Left hindlimb (tissue), 1 donor: ENCODE measurements around the gene SNPH.
A peak's percentile ranks its signal among the peaks of the same experiment; 100 is the strongest.

Experiments
- DNase-seq: peaks from one replicate; pipeline ENCODE4 v3.0.0-alpha.2; 2018

Gene SNPH

DNA sequence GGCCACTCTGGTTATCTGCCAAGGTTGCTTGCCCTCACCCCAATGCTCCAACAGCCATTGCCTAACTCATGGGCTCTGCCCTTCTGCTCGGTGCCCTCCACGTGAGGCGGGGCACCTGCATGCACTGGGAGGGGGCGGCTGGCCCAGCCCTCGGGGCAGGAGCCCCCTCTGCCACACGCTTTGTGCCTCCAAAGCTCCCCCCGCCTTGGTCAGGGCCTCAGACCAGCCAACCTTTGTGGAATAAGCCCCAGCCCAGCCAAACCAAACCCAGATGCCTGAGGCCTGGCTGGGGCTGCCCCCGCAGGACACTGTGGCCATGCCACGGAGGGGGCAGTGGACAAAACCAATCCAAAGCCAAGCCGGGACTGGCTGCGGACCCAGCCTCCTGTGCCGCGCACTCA, 41.5 kb downstream of the SNPH start:
- DNase-seq = peak; percentile 23

DNA sequence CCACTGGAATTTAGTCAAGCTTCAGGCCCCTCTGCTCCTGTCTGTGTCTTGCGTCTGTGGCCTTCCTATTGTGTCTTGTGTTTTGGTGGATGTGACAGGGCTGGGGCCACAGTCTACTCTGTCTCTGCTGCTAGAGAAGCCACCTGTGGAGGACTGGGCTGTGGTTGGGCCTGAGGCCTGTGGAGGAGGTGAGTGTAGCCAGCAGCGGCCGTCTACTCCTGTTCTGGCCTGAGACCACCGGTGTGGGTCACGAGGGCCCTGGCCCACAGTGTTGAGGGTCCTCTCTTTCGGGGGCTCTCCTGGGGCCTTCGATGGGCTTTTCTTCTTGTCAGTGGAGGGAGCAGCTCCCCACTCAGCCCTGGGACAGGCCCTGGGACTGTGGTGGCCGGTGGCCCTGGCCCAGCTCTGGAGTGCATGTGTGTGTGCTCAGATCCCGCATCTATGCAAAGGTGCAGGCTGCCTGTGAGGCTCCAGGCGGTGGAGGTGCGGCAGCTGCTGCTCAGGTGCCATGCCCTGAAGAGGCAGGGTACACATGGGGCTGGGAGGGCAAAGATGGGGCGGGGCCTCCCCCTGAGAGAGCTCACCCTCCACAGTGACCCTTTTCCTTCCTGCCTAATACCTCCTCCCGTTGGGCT, 42.1 kb downstream of the SNPH start:
- no peak for DNase-seq

DNA sequence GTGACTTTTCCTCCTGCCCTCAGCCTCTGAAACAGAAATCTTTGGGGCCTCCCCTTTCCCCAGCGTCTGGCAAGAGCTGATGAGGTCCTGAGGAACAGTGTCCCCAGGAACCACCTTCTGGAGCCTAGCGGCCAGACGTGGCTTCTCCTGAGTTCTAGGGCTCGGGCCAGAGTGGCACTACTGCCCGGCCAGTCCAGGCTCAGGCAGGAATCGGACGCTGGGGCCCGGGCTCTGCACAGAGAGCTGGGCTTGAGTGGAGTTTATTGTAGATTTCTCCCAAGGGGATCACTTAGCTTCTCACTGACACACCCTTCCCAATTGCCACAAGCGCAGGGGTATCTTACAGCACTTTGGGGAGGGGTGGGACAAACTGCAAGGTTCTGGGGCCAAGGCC, 42.6 kb downstream of the SNPH start:
- DNase-seq = peak; percentile 23

DNA sequence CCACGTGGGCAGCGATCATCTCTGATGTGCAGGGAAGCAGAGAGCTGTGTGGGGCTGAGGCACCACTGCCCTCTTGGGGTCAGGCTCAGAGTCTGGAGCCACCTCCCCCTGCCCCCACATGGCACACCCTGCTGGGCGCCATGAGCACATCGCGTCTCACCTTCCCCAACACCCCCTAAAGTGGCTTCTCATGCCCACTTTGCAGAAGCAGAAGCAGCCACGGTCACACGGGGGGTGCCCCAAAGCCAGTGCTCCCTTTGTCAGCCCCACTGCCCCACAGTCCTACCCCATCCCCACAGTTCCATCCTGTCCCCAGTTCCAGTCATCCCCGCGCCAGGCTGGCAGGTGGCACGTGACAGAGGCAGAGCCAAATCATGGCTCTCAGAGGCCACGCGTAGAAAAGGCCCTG, 43.3 kb downstream of the SNPH start:
- peak; percentile 9 for DNase-seq

DNA sequence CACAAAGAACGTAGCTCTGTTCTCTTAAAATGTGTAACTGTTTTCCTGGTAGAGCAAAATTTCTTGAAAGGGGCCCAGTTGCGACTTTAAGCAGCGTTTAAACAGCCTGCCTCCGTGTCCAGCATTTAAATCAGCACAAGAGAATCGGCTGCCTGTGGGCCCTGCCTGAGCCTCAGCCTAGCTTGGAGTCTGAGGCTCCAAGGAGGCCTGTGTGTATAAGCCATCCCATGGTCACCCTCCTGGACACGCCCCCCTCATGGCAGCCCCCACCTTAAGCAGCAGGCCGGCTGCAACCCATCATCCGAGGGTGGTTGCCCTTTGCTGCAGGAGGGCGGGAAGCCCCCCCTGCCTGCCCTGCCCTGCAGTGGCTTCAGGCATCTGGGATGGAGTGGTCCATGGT, 44.0 kb downstream of the SNPH start:
- peak; percentile 25 for DNase-seq

DNA sequence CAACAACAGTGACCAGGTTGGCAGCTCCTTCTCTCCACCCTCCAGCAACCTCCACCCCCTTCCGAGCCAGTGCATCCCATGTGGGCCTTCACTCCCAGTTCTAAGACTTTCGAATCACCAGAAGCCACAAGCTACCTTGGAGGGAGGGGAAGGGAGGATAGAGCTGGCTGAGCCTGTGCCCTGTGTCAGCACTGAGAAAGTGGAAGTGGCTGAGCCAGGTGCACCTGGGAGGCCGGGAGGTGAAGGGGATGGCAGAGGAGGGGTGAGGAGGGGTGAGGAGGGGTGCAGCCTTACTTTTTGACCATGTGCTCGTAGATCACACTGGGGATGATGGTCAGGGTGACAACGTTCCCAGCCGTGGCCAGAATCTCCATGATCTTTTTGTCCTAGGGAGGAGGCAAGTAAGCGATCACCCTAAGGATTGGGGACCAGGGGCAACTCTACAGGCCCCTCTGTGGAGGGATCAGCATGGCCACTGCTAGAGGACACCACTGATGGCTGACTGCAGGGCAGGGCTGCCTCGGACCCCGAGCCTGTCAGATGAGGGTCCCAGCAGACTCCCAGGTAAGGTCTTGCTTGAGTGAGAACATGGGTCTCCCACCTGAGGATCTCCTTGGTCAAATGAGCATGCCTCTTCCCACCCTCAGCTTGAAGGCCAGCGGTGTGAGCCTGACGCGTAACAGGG, 44.6 kb downstream of the SNPH start:
- DNase-seq = peak; percentile 17

DNA sequence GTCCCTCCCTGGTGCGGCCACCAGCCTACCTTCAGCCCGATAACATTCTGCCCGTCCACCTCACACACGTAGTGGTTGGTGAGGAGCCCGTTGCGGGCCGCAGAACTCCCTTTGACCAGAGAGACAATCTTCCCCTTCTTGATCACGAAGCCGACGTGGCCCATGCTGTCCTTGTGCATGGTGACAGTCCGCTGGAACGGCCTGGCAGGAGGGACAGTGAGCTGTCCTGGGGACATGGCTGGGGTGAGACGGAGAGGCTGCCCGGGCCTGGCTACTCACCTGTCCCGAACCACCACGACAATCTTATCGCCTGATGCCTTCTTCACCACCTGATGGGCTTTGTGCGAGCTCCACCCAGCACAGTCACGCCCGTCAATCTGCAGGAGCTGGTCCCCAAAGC, 46.2 kb downstream of the SNPH start:
- DNase-seq = peak; percentile 13

DNA sequence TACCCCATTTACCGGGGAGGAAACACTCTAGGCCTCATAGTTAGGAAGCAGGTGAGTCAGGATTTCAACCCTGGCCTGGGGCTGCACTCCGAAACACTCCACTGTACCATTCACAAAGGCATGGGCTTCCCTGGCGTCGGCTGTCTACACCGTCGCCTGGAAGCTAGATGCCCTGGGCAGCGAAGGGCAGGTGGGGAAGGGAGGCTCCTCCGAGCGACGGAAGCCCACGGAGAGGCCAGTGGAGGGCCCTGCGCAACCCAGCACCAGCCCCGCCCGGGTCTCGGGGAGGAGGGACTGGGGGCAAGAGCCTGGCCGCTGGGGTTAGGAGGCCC, 46.8 kb downstream of the SNPH start:
- DNase-seq = peak; percentile 17

DNA sequence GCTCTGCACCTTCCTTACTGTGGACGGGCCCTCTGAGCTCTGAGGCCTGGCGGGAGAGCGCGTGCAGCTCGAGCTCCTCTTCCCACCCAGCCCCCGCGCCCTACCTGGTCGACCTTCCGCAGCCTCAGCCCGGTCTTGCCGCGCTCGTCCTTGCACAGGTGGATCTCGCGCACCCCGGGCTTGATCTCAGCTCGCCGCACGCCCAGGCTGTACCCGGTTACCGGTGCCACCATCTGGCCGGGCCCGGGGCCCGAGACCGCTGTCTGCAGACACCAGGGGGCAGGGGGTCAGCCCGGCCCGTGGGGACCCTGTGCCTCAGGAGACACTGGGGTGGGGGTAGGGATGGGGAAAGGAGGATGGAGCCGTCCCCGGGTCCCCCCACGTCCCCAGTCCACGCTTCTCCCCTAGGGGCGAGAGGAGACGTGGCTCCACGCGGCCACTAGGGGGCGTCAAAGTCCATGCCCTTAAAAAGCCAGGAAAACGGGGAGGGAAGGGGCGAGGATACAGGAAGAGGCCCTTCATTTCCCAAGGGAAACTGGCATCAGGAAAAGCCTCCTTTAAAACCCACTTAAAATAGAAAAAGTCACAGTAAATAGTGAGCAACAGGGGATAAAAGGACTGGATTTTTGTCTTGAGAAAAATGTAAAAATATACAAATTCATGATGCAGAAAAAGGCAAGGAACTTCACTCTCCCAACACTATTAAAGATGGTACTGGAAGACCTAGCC, 47.3 kb downstream of the SNPH start:
- peak; percentile 74 for DNase-seq

DNA sequence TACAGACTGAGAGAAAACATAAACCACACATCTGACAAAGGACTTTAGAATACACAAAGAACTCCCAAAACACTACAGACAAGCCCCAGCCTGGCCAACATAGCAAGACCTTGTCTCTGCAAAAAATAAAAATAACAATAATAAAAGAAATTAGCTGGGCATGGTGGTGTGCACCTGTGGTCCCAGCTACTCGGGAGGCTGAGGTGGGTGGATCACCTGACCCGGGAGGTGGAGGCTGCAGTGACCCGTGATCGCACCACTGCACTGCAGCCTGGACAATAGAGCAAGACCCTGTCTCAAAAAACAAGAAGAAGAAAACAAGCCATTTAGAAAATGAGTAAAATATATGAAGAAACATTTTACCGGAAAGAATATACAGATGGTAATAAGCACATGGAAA, 49.7 kb downstream of the SNPH start:
- no peak for DNase-seq

DNA sequence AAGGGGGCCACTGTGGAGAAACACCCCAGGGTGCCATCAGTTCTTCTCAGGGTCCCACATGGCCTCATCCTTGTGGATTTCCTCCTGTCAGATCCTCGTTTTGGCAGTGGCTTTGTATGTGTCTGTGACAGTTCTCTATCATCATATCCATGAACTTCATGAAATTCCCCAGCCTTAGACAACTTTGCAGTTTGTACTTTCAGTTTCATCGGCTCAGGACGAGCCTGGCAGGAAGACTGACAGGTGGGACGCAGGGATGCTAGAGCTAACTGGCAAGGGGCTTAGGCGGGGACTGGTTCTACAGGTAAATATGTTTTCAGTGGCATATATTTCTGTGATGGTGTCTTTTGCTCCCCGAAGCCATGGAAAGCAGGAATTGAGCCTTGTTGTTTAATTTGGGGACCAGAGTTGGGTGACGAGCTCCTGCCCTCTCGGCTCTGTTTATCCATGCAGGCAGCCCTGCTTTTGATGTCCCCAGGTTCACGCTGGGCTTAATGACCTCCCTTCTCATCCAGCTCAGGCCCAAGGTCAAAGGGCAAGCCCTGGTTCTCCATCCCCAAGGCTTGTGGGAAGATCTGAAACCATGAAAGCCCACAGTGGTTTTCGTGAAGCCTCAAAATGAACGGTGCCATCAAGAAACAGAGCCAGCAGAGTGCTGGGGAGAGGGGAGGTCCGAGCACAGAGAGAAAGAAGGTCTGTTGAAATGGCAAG, 51.6 kb downstream of the SNPH start:
- no peak for DNase-seq

DNA sequence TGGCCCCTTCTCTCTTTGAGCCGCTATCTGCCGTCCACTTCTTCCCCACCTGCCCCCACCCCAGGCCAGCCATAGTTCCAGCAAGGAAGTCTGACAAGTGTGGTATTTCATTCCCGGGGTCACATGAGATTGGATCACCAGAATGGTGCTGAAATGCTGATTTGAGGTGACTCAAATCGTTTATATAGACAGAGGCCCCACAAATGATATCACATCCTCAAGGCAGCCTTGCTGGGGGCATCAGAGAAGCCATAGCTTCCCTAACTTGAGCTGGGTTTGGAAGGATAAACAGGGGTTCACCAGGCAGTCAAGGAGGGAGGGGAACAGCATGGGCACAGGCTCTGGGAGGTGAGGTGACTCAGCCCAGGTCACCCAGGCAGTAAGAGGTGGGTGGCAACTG, 53.0 kb downstream of the SNPH start:
- DNase-seq = no peak

DNA sequence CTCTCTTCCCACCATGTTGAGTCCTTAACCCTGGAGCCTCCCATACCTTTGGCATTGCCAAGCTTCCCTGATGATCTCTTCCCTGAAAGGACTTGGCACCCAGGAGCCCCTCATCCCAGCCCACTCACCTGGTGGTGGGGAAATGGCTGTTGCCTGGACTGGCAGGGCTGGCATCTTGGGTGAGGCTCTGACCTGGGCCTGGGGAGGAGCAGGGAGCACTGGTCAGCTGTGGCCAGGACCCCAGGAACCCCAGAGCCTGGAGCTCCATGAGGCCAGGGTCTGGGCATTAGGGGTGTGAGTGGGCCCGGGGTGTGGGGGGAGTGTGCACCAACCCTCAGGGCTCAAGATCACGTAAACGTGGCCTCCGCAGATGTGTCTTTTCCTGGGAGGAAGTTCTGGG, 53.4 kb downstream of the SNPH start:
- peak; percentile 25 for DNase-seq

DNA sequence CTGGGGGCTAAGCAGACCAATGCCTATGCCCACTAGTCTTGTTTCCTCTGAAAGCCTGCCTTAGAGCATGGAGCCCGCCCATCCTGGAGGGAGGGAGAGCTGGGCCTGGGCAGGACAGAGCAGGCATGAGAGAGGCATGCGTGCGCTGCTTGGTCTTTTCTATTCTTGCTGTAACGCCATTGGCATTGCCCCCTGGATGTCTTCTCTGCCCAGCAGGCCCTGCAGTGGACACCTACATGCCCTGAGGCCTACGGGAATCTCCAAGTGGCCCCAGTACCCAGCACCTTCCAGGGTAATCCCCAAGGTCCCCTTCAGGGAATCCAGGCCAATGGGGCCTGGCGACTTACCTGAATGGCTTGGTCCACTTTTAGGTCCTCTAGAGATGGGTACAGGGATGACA, 53.9 kb downstream of the SNPH start:
- DNase-seq = peak; percentile 17

DNA sequence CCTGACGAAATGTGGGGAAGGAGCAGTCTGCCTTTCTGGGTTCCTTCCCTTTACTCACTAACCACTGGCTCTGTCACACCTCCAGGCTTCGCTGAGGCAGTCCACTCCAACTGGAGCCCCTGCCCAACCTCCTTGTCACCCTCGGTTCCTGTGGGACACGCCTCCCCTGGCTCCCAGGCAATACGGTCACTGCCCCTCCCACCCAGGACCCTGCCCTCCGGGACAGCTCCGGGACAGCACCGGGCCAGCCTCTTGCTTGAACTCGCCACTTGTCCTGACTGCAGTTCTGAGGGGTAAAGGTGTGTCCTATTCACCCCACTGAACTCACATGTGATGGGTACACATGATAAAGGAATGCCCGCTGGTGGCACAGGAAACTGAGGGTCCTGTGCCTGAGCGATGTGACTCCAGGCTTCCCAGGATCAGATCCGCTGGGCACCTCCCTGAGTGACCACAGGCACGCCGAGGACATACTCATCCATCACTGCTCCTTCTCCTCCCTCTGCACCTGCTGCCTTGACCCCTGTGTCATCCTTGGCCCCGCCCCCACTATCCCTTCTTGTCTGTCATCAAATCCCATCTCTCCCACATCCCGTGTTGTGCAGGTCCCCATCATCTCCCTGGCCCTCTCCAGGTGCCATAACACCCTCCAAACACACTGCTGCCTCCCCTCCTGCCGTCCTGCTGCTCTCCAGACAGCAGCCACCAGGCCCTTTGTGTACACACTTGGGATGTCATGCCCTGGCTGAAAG, 55.0 kb downstream of the SNPH start:
- DNase-seq = peak; percentile 22

DNA sequence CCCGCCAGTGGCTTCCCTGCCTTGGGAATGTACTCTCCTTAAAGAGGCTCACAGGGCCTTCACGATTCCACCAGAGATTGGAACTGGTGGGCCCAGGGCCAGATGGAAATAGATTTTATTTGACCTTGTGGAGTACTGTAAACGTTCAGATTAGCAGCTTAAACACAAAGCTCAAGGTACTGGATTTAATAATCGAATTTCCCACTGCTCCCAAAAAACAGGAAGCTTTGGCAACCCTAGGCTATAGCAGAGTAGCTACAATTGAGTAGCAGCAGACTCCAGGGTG, 55.5 kb downstream of the SNPH start:
- DNase-seq = no peak

DNA sequence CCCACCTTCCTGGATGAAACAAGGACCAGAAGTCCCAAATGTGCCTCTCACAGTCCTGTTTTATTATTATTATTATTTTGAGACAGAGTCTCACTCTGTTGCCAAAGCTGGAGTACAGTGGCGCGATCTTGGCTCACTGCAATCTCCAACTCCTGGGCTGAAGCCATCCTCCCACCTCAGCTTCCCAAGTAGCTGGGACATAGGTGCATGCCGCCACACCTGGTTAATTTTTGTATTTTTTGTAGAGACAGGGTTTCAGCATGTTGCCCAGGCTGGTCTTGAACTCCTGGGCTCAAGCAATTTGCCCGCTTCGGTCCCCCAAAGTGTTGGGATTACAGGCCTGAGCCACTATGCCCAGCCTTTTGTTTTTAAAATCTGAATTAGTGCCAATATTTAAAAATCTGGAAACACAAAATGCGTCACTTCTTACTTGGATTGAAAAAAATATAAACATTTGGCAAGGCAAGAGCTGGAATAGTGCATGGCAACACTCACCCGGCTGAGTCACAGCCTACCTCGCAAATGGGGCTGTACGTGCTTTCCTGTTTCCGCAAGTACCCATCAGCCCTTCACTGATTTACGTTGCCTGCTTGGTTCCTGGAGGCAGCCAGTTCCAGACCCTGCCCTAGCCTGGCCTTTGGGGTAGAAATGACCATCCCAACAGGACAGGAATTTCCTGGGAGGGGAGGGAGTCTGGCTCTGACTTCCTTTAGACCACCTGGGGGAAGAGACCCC, 56.6 kb downstream of the SNPH start:
- peak; percentile 44 for DNase-seq

DNA sequence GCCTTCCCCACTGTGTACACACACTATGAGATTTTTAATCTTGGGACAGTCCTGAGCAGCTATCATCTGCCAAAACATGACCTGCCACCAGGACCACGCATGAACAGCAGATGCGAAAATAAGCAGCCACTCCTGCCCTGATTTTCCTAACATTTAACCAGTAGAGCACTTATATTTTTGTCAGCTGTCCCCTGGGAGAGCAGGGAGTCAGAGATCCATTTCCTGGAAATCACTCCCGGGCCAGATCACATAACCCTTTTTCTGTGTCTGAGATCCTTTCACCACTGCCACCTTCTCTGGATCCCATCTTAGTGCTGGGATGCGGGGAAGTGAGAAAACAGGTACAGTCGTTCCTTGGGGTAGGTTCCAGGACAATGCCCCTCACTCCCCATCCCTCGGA, 57.2 kb downstream of the SNPH start:
- DNase-seq = no peak

DNA sequence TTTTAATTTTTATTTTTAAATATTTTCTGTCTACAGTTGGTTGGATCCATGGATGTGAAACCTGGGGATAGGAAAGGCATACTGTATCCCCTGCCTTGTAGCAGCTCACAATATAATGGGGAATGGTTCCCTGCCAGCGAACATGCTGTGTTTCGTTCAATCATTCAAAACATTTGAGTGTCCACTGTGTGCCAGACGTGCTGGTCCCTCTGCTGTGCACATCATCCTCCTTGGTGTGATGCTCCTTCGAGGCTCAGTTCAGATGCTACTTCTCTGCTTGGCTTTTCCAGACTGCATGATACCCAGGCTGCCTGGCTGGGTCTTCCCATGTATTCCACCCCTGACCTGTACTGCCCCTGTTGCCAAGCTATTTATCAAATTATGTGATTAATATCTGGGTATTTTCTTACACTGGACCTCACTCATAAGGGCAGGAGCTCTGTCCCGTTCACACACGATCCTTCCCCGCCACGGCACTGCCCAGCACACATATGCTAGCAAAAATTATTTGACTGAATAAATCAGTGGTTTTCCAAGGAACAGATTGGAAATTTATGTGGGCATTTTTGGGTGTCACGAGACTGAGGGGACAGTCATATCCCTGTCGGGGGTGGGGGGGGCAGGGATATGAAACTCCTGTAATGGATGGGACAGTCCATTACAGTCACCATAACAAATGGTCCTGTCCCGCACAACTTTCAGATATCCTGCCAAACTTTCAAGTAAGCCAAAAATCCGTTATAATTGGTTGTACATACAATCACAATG, 57.9 kb downstream of the SNPH start:
- peak; percentile 27 for DNase-seq

DNA sequence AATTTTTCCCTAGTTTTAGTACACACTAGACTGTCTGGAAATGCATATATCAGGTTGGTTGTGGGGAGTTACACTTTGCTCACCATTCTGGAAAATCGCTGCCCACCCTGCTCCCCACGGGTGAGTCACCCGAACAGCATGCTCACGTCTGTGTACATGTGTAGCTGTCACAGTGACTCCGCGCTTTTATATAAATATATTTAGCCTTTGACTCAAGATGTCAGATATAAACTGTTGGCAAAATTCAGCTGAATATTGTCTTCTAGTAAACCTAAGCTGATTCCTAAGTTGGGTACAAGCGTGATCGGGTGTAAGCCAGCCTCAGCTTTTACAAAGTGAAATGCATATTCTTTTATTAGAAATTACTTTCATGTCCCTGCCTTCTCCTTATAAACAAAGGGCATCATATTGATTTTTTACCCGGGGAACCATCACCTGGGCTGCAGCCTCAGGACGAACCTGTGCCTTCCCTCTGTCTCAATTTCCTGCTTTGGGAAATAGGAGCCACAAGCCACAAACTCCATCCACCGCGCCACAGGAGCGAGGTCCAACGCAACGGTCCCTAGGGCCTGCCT, 58.6 kb downstream of the SNPH start:
- DNase-seq = peak; percentile 20
